ENCODE results near the gene HOXD8.

The HOXD8 gene

GRCh38 chr2:176173567-176174381, 44.3 kb downstream of the HOXD8 start:
- DNase-seq (ENCODE audit: low read depth in 2 of 2), result no peak

DNA sequence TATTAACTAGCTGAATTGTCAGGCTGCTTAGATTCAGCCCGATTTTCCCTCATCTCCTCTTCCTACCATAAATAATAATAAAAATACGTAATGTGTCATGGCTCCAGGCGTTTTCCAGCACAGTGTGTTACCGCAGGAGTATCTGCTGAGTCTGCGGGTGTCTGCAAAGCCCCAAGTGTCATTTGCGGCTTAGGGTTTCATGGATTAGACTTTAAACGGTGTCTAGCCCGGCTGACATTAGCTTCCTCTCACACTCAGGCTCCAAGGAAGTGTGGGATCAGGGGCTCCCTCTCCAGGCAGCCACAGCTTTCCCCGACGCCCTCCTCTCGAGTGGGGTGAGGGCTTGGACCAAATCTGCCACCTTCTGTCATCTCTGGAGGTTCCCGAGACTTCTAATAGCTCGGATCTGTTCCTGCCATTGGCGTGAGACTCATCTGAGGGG, 44.9 kb downstream of the HOXD8 start:
- DNase-seq (ENCODE audit: low read depth in 2 of 2), result no peak

DNA sequence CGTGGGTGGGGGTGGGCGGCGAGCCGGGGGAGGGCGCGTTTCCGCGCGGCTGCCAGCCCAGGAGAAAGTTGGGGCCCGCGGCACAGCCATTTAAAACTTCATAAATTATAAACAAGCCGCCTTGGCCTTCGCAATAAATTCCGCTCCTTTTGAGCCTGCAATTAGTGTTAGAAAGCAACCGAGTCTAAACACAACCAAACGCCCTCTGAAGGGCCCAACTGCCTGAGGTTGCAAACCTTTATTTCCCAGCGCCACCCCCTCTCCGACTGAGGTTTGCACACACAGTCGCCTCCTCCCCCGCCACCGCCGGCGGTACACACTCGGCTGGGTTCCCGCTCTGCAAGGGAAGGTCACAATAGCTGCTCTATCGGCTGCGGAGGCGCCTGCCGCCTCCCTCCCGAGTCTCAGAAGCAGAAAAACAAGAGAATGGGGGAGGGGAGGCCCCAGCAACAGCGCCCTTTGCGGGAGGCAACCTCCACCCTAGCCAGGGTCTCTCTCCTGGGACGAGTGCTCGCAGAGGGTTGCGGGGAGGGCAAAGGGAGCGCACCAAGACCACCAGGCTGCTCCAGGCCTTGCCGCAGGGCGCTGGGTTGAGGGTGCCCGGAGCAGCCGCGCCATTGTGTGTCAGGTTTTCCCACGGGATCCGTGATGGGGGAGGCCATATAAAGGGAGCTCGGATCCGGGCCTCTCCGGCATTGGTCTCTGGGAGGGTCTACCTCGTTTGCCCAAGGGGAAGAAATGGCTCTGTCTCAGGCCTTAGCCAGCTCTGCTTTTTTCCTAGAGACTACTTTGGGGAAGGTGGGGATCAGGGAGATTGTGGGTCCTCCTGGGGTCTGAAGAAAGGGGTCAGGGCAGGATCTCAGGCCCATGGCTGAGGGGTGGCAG, 45.6 kb downstream of the HOXD8 start:
- DNase-seq (ENCODE audit: low read depth in 2 of 2), result no peak

GRCh38 chr2:176175709-176176607, 46.5 kb downstream of the HOXD8 start:
- DNase-seq (ENCODE audit: low read depth in 2 of 2), result no peak

DNA sequence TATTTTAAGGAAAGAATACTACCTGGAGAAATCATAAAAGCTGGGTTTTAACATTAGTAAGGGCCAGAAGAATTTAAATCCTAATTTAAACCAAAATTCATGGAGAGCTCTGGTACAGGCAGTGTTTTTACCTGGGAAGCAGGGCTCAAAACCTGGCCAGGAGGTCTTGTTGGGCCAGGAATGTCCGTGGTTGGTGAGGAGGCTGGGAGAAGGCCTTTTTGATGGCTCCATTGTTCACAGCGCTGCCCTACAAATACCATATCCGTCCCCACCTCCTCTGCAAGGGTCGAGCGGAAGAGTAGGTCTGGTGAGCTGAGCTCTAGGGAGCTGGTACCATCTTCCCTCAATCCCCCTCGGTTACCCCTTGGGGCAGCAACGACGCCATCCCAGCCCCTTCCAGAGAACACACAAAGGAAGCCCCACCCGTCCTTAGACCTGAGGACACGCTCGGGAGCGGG, 48.1 kb downstream of the HOXD8 start:
- no peak for DNase-seq (ENCODE audit: low read depth in 2 of 2)

GRCh38 chr2:176178038-176178756, 48.7 kb downstream of the HOXD8 start:
- DNase-seq (ENCODE audit: low read depth in 2 of 2), result no peak

- DNase-seq (ENCODE audit: low read depth in 2 of 2), result no peak
These were observed 49.3 kb downstream of the HOXD8 start for GRCh38 chr2:176178757-176179295.

GRCh38 chr2:176181551-176181950, 52.0 kb downstream of the HOXD8 start:
- no peak for DNase-seq (ENCODE audit: low read depth in 2 of 2)

All from stimulated activated CD4-positive, alpha-beta T cell treated with anti-CD3 and anti-CD28 coated beads, Interleukin-4, amount 100 ng/mL, for 48 hours (primary cell).